Activated T-cell treated with anti-CD3 and anti-CD28 coated beads, Interleukin-2, amount 50 U/mL, for 72 hours (primary cell): ENCODE measurements around the gene STAM2. TPM values are rescaled to one million over a fixed set of nuclear protein-coding genes. Genes with fewer than 3 reads are reported as not detected.

Source experiments
- ATAC-seq, 2 donors: fragments of 150-1000 bp; cut with Tn5 transposase; replicated peaks in 1 of 2; 2 replicates each; pipeline ENCODE4 v1.10.0; 2021; ENCODE audit warnings: moderate library complexity in 2 of 2, mild to moderate bottlenecking in 1 of 2
- DNase-seq, 2 donors: peaks; one replicate each; pipeline ENCODE4 v3.0.0; 2021 to 2022; ENCODE audit warnings: mixed read lengths in 1 of 2
- H3K27ac Mint-ChIP-seq: one replicate; pipeline ENCODE4 v1.8.0; 2022; ENCODE audit warnings: mild to moderate bottlenecking, moderate library complexity, mixed read lengths
- H3K27me3 Mint-ChIP-seq: one replicate; pipeline ENCODE4 v1.8.0; 2022; ENCODE audit warnings: low read depth, mixed read lengths
- H3K36me3 Mint-ChIP-seq, 2 donors: one replicate each; pipeline ENCODE4 v1.8.0; 2022; ENCODE audit warnings: mixed read lengths in 2 of 2, mild to moderate bottlenecking in 1 of 2; ENCODE audit not compliant: insufficient read depth in 2 of 2
- H3K4me1 Mint-ChIP-seq: one replicate; pipeline ENCODE4 v1.8.0; 2022; ENCODE audit warnings: low read depth, mixed read lengths
- H3K4me3 Mint-ChIP-seq, 2 donors: one replicate each; pipeline ENCODE4 v1.8.0; 2022; ENCODE audit warnings: mild to moderate bottlenecking in 2 of 2, mixed read lengths in 2 of 2, moderate library complexity in 2 of 2
- H3K9me3 Mint-ChIP-seq, 2 donors: one replicate each; pipeline ENCODE4 v1.8.0; 2022; ENCODE audit warnings: mixed read lengths in 2 of 2
- total RNA-seq, 2 donors: library from RNA; stranded (reverse); gene quantifications; one replicate each; pipeline ENCODE4 v1.2.3, GENCODE V29; 2022

The STAM2 gene
- total RNA-seq, 2 donors from 2014 or later, result 16.7 to 17.1 TPM

- ATAC-seq, result no peak
These were observed 104.5 kb downstream of the STAM2 start for GRCh38 chr2:152071092-152071491.

GRCh38 chr2:152068226-152068625 lies 107.3 kb downstream of the STAM2 start:
- no peaks in the 10 kb centered on the region for H3K36me3 Mint-ChIP-seq
- H3K27ac Mint-ChIP-seq, result no peak overlapping the region
- no peaks in the 10 kb centered on the region for H3K9me3 Mint-ChIP-seq
- H3K27me3 Mint-ChIP-seq, result no peaks in the 10 kb centered on the region
- no peaks in the 10 kb centered on the region for H3K4me1 Mint-ChIP-seq
- DNase-seq (no peak), ATAC-seq (no peak)
- H3K4me3 Mint-ChIP-seq, result no peak overlapping the region

More at GRCh38 chr2:152071092-152071491, 104.5 kb downstream of the STAM2 start:
- Mint-ChIP-seq H3K4me3 (no peak overlapping the region), H3K4me1 (no peaks in the 10 kb centered on the region), H3K9me3 (peaks cover 0 to 4% of the 10 kb centered on the region in 2 donors), H3K27me3 (no peaks in the 10 kb centered on the region), H3K36me3 (no peaks in the 10 kb centered on the region), H3K27ac (no peak overlapping the region)
- no peak for DNase-seq

- H3K9me3 Mint-ChIP-seq, result no peaks in the 10 kb centered on the region
- no peaks in the 10 kb centered on the region for H3K36me3 Mint-ChIP-seq
- H3K27ac Mint-ChIP-seq, result no peak overlapping the region
- DNase-seq (no peak), ATAC-seq (no peak)
- H3K27me3 Mint-ChIP-seq, result peaks cover under 1% of the 10 kb centered on the region
- H3K4me3 Mint-ChIP-seq, result no peak overlapping the region
- no peaks in the 10 kb centered on the region for H3K4me1 Mint-ChIP-seq
These were observed 107.7 kb downstream of the STAM2 start for GRCh38 chr2:152067823-152068222.

Other genes starting within 250 kb of the STAM2 start
- under 1 TPM; 0.31 to 0.56 TPM for gene CACNB4, start 76.7 kb downstream of the STAM2 start, total RNA-seq
- 1 to 10 TPM; 3.5 to 4.7 TPM for gene FMNL2, start 159.4 kb upstream of the STAM2 start, total RNA-seq